VCaP (cell line): Measurements from ENCODE around the gene COPS4.
"Not testable (repeated sequence)": the region's sequence is repeated elsewhere in the genome, so short reads cannot be mapped to it uniquely, and the experiment has no call there.

Experiments used
- H3K27ac ChIP-seq: fragments of 450-650 bp; 2 replicates; pipeline ENCODE4 v1.5.1; 2017
- TF ChIP-seq, protein P1 (sequence below): fragments of 450-650 bp; conservative IDR thresholded peaks from 2 replicates; pipeline ENCODE4 v1.5.1; 2017; ENCODE audit warnings: mild to moderate bottlenecking, moderate library complexity

COPS4 gene

GRCh38 chr4:83013902-83014301 is 21.1 kb upstream of the COPS4 start:
- peak overlapping the region; percentile 97 for H3K27ac ChIP-seq
- TF ChIP-seq, protein P1, sequence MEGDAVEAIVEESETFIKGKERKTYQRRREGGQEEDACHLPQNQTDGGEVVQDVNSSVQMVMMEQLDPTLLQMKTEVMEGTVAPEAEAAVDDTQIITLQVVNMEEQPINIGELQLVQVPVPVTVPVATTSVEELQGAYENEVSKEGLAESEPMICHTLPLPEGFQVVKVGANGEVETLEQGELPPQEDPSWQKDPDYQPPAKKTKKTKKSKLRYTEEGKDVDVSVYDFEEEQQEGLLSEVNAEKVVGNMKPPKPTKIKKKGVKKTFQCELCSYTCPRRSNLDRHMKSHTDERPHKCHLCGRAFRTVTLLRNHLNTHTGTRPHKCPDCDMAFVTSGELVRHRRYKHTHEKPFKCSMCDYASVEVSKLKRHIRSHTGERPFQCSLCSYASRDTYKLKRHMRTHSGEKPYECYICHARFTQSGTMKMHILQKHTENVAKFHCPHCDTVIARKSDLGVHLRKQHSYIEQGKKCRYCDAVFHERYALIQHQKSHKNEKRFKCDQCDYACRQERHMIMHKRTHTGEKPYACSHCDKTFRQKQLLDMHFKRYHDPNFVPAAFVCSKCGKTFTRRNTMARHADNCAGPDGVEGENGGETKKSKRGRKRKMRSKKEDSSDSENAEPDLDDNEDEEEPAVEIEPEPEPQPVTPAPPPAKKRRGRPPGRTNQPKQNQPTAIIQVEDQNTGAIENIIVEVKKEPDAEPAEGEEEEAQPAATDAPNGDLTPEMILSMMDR = no peak

DNA sequence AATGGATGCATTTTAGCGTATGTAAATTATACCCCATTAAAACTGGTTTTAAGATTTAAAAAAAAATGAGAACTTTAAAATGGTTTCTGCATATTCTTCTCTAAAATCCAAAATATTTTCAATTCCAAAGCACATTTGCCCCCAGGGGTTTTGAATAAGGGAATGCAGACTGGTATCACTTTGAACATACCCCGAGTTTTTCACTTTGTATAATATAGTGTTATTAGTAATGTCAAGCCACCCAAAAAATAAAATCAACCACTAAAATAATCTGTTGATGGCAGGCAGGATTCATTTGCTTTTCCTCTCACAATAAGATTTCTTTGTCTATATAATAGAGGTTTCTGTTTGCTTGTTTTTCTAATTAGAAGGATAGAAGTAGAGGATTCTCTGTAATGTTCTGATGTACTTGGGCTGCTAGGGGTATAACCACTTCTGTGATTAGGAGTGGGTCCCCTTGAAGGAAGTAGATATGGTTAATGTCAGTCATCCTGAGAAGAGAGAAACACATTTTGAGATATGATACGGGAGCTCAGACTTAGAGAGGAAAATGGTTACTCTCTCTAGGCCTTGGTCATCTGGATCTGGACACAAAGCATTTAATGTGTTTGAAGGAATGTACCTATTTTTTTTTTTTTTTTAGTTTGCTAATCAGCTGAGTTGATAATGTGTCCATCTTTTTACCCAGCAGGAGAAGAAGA is 15.0 kb upstream of the COPS4 start:
- TF ChIP-seq, protein P1 = no peak
- H3K27ac ChIP-seq = no peak overlapping the region

DNA sequence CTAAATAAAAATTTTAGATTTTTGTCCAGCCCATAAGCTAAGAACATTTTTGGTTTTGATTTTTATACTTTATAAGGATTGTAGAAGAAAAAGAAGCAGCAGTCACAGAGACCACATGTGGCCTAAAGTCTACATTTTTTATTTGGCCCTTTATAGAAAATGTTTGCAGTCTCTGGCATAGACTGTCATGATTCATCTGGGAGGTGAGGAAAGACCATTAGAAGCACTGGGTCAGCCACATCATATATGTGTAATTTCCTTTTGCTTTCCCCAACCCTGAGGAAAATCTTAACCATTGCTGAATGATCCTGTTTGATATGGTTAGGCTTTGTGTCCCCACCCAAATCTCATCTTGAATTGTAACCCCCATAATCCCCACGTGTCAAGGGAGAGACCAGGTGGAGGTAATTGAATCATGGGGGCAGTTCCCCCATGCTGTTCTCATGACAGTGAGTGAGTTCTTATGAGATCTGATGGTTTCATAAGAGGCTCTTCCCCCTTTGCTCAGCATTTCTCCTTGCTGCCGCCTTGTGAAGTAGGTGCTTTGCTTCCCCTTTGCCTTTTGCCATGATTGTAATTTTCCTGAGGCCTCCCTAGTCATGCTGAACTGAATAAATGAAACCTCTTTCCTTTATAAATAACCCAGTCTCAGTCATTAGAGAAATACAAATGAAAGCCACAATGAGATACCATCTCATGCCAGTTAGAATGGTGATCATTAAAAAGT is 12.1 kb upstream of the COPS4 start:
- no peak overlapping the region for H3K27ac ChIP-seq
- TF ChIP-seq, protein P1 = no peak

GRCh38 chr4:83023599-83023998 is 11.4 kb upstream of the COPS4 start:
- not testable (repeated sequence) for H3K27ac ChIP-seq

DNA sequence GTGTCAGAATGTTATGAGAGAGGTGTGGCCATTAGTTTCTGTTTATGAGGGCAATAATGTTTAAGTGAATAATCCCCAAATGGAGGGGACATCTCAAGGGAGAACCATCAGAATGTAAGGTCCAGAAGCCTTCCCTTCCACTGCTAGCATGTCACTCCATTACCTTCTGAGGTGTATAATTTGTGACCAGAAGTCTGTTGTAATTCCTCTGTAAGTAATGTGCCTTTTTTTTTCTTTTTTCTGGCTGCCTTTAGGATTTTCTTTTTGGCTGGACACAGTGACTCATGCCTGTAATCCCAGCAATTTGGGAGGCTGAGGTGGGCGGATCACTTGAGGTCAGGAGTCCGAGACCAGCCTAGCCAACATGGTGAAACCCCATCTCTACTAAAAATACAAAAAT is 10.8 kb upstream of the COPS4 start:
- TF ChIP-seq, protein P1 = no peak
- no peak overlapping the region for H3K27ac ChIP-seq

GRCh38 chr4:83025563-83025962 is 9.4 kb upstream of the COPS4 start:
- no peak overlapping the region for H3K27ac ChIP-seq
- TF ChIP-seq, protein P1 = no peak

GRCh38 chr4:83028976-83029375 is 6.0 kb upstream of the COPS4 start:
- TF ChIP-seq, protein P1 = no peak
- no peak overlapping the region for H3K27ac ChIP-seq

- TF ChIP-seq, protein P1 = no peak
- H3K27ac ChIP-seq = no peak overlapping the region
Measured at GRCh38 chr4:83029688-83030087, 5.3 kb upstream of the COPS4 start.
